MM.1S (cell line): ENCODE measurements around the gene GDF9.

Source experiments
- DNase-seq: peaks from one replicate; pipeline ENCODE4 v3.0.0-alpha.2; 2015
- H2AFZ ChIP-seq: fragments of 300-600 bp; sonication (generic); 2 replicates; pipeline ENCODE4 v1.6.0; 2016; ENCODE audit warnings: antibody characterized with exemption, low read length
- H3F3A ChIP-seq: fragments of 300-600 bp; sonication (generic); 2 replicates; pipeline ENCODE4 v1.6.1; 2016; ENCODE audit warnings: mild to moderate bottlenecking, antibody characterized with exemption, low read length, moderate library complexity, mixed read lengths; ENCODE audit not compliant: insufficient read depth
- H3K27ac ChIP-seq: fragments of 300-600 bp; sonication (generic); 2 replicates; pipeline ENCODE4 v1.5.1; 2016; ENCODE audit warnings: mild to moderate bottlenecking, low read length
- H3K27me3 ChIP-seq: fragments of 300-600 bp; sonication (generic); replicated peaks from 2 replicates; pipeline ENCODE4 v1.6.0; 2016; ENCODE audit warnings: low read length; ENCODE audit not compliant: insufficient read depth
- H3K36me3 ChIP-seq: fragments of 300-600 bp; sonication (generic); replicated peaks from 2 replicates; pipeline ENCODE4 v1.6.1; 2016; ENCODE audit warnings: mild to moderate bottlenecking, low read length, mixed read lengths; ENCODE audit not compliant: insufficient read depth
- H3K4me1 ChIP-seq: fragments of 300-600 bp; sonication (generic); 2 replicates; pipeline ENCODE4 v1.6.1; 2016; ENCODE audit warnings: low read length, mixed read lengths
- H3K4me2 ChIP-seq: fragments of 300-600 bp; sonication (generic); 2 replicates; pipeline ENCODE4 v1.6.0; 2016; ENCODE audit warnings: low read depth, low read length
- H3K4me3 ChIP-seq: fragments of 300-600 bp; sonication (generic); 2 replicates; pipeline ENCODE4 v1.5.1; 2016; ENCODE audit warnings: low read length, mixed read lengths
- H3K79me2 ChIP-seq: fragments of 300-600 bp; sonication (generic); 2 replicates; pipeline ENCODE4 v1.6.1; 2016; ENCODE audit warnings: mixed run types, low read length, mixed read lengths
- H3K9ac ChIP-seq: fragments of 300-600 bp; sonication (generic); 2 replicates; pipeline ENCODE4 v1.6.1; 2016; ENCODE audit warnings: low read length, mixed read lengths
- H3K9me2 ChIP-seq: fragments of 300-600 bp; sonication (generic); replicated peaks from 2 replicates; pipeline ENCODE4 v1.6.1; 2016; ENCODE audit warnings: mild to moderate bottlenecking, low read length, mixed read lengths; ENCODE audit not compliant: insufficient read depth
- H3K9me3 ChIP-seq: fragments of 300-600 bp; sonication (generic); replicated peaks from 2 replicates; pipeline ENCODE4 v1.6.1; 2016; ENCODE audit warnings: mild to moderate bottlenecking, low read length, mixed read lengths; ENCODE audit not compliant: insufficient read depth
- H4K20me1 ChIP-seq: fragments of 300-600 bp; sonication (generic); 2 replicates; pipeline ENCODE4 v1.6.1; 2016; ENCODE audit warnings: mild to moderate bottlenecking, low read length, moderate library complexity, mixed read lengths; ENCODE audit not compliant: insufficient read depth
- EZH2 ChIP-seq: fragments of 300-600 bp; sonication (generic); optimal IDR thresholded peaks from 2 replicates; pipeline ENCODE3; 2017; ENCODE audit warnings: low read depth, mild to moderate bottlenecking, antibody characterized with exemption, low read length, mixed read lengths
- EZH2phosphoT487 ChIP-seq: fragments of 300-600 bp; sonication (generic); IDR thresholded peaks from 2 replicates; pipeline ENCODE4 v1.6.1; 2018; ENCODE audit warnings: antibody characterized with exemption, low read length
- TF ChIP-seq, protein P1 (sequence below): fragments of 300-600 bp; sonication (generic); IDR thresholded peaks from 2 replicates; pipeline ENCODE4 v1.5.1; 2016; ENCODE audit warnings: antibody characterized with exemption, low read length, mixed read lengths

GDF9 gene

GRCh38 chr5:132831095-132831860 is 35.0 kb downstream of the GDF9 start:
- H3K9ac ChIP-seq, result peak overlapping the region; percentile 85
- no peak overlapping the region; the same call in 1 of the 2 replicates for H3K27ac ChIP-seq
- H3K4me1 ChIP-seq, result no peaks in the 10 kb centered on the region
- H3K79me2 ChIP-seq, result peaks cover 5% of the 10 kb centered on the region
- TF ChIP-seq, protein P1, sequence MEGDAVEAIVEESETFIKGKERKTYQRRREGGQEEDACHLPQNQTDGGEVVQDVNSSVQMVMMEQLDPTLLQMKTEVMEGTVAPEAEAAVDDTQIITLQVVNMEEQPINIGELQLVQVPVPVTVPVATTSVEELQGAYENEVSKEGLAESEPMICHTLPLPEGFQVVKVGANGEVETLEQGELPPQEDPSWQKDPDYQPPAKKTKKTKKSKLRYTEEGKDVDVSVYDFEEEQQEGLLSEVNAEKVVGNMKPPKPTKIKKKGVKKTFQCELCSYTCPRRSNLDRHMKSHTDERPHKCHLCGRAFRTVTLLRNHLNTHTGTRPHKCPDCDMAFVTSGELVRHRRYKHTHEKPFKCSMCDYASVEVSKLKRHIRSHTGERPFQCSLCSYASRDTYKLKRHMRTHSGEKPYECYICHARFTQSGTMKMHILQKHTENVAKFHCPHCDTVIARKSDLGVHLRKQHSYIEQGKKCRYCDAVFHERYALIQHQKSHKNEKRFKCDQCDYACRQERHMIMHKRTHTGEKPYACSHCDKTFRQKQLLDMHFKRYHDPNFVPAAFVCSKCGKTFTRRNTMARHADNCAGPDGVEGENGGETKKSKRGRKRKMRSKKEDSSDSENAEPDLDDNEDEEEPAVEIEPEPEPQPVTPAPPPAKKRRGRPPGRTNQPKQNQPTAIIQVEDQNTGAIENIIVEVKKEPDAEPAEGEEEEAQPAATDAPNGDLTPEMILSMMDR, result no peak
- TF ChIP-seq EZH2phosphoT487, result no peak
- no peak for TF ChIP-seq EZH2
- H2AFZ ChIP-seq, result peak overlapping the region; percentile 90
- no peaks in the 10 kb centered on the region for H4K20me1 ChIP-seq
- no peaks in the 10 kb centered on the region for H3K9me3 ChIP-seq
- no peaks in the 10 kb centered on the region for H3K27me3 ChIP-seq
- H3K9me2 ChIP-seq, result no peaks in the 10 kb centered on the region
- peak overlapping the region; percentile 90 for H3K4me2 ChIP-seq
- no peaks in the 10 kb centered on the region for H3F3A ChIP-seq
- no peaks in the 10 kb centered on the region for H3K36me3 ChIP-seq
- peak overlapping the region; percentile 82 for H3K4me3 ChIP-seq
- no peak for DNase-seq

DNA sequence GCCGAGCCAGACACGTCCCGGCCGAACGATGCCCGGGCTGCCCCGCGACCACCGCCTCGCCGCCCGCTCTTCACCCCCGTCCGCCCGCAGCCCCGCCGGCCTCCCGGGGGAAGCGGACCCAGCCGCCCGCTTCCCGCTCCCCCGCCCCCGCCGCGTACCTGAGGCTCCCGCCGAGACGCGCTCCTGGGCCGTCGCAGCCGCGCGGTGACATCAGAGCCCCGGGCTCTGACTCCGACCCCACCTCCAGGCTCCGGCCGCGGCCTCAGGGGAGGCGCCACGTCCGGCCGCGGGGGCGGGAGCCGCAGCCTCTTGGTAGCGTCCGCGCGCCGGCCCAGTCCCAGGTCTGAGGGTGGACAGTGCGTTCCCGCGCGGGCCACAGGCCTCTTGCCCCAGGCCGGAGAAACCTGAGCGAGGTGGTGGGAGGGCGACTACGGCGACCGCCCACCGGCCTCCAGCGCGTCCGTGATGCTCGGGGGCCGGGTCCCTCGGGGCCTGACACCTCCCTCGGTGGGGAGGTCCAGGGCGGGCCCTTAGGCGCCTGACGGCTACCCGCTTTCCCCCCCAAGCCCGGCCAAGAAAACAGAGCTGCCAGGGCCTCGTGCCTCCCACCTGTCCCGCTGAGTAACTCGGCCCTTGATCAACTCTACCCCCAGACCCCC is 35.7 kb downstream of the GDF9 start, which contains the start of gene SHROOM1:
Gene SHROOM1, minus strand, starts transcription at position 212 of the 659 bp plus-strand sequence. CDS start 4,507 bp downstream, outside the sequence.
- H3K9ac ChIP-seq, result peak within 1 kb of the TSS; percentile 85
- H4K20me1 ChIP-seq, result no peaks in the 10 kb centered on the region
- H3K79me2 ChIP-seq, result peaks cover 5% of the 10 kb centered on the region
- H3F3A ChIP-seq, result no peaks in the 10 kb centered on the region
- no peak for TF ChIP-seq EZH2phosphoT487
- no peak for TF ChIP-seq EZH2
- TF ChIP-seq, protein P1, result no peak
- H3K27ac ChIP-seq, result peak within 1 kb of the TSS; percentile 52; the same call in 1 of the 2 replicates
- H3K9me3 ChIP-seq, result no peaks in the 10 kb centered on the region
- H3K9me2 ChIP-seq, result no peaks in the 10 kb centered on the region
- peak within 1 kb of the TSS; percentile 90 for H3K4me2 ChIP-seq
- H3K4me3 ChIP-seq, result peak within 1 kb of the TSS; percentile 82
- no peaks in the 10 kb centered on the region for H3K27me3 ChIP-seq
- H3K4me1 ChIP-seq, result no peaks in the 10 kb centered on the region
- peak within 1 kb of the TSS; percentile 90 for H2AFZ ChIP-seq
- no peaks in the 10 kb centered on the region for H3K36me3 ChIP-seq
- DNase-seq, result peak; percentile 85

- H2AFZ ChIP-seq, result peak overlapping the region; percentile 71
- no peaks in the 10 kb centered on the region for H3K27me3 ChIP-seq
- DNase-seq, result peak; percentile 79
- H3K36me3 ChIP-seq, result no peaks in the 10 kb centered on the region
- H3K4me2 ChIP-seq, result peak overlapping the region; percentile 90
- H3K4me3 ChIP-seq, result peak overlapping the region; percentile 82
- no peak for TF ChIP-seq EZH2phosphoT487
- TF ChIP-seq EZH2, result no peak
- TF ChIP-seq, protein P1, result peak; percentile 83
- no peaks in the 10 kb centered on the region for H3K4me1 ChIP-seq
- no peaks in the 10 kb centered on the region for H3F3A ChIP-seq
- H4K20me1 ChIP-seq, result no peaks in the 10 kb centered on the region
- H3K79me2 ChIP-seq, result peaks cover 5% of the 10 kb centered on the region
- no peaks in the 10 kb centered on the region for H3K9me3 ChIP-seq
- H3K9me2 ChIP-seq, result no peaks in the 10 kb centered on the region
- H3K27ac ChIP-seq, result peak overlapping the region; percentile 52; the same call in 1 of the 2 replicates
- H3K9ac ChIP-seq, result peak overlapping the region; percentile 85
These were observed 36.4 kb downstream of the GDF9 start for GRCh38 chr5:132829742-132830435.
